Stimulated activated CD4-positive, alpha-beta T cell treated with anti-CD3 and anti-CD28 coated beads, TNF-alpha, amount 100 ng/mL, for 24 hours (primary cell): ENCODE results near the gene LDHB.
"Not testable (repeated sequence)": the region's sequence is repeated elsewhere in the genome, so short reads cannot be mapped to it uniquely, and the experiment has no call there.

Experiments
- DNase-seq, 3 experiments: peaks; one replicate each; pipeline ENCODE4 v3.0.0-alpha.2; 2020; ENCODE audit warnings: low read depth in 3 of 3

The LDHB gene

DNA sequence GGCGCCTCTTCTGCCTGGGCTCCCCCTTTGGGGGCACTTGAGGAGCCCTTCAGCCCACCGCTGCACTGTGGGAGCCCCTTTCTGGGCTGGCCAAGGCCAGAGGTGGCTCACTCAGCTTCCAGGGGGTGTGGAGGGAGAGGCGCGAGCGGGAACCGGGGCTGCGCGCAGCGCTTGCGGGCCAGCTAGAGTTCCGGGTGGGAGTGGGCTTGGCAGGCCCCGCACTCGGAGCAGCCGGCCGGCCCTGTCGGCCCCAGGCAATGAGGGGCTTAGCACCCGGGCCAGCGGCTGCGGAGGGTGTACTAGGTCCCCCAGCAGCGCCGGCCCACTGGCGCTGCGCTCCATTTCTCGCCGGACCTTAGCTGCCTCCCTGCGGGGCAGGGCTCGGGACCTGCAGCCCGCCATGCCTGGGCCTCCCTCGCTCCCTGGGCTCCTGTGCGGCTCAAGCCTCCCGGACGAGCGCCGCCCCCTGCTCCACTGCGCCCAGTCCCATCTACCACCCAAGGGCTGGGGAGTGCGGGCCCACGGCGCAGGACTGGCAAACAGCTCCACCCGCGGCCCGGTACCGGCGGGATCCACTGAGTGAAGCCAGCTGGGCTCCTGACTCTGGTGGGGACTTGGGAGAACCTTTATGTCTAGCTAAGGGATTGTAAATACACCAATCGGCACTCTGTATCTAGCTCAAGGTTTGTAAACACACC, 3.9 kb upstream of the LDHB start:
- not testable (repeated sequence) for DNase-seq

DNA sequence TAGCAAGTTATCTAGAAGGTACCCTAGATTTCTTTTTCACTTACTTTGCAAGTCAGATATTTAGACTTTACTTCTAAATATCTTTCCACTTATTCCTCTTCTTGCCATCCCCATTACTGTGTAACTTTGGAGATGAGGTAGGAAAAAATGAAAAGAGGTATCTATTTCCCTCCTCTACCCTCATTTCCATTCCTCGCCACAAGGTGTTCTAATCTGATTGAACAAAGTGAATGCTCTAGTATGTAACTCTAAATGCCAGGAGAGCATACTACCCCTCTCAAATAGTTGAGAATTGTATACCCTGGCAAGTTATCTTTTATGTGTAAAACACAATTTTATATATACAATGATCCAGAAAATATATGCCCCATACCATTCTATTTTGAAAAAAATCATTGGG, 1.7 kb upstream of the LDHB start:
- no peak for DNase-seq

DNA sequence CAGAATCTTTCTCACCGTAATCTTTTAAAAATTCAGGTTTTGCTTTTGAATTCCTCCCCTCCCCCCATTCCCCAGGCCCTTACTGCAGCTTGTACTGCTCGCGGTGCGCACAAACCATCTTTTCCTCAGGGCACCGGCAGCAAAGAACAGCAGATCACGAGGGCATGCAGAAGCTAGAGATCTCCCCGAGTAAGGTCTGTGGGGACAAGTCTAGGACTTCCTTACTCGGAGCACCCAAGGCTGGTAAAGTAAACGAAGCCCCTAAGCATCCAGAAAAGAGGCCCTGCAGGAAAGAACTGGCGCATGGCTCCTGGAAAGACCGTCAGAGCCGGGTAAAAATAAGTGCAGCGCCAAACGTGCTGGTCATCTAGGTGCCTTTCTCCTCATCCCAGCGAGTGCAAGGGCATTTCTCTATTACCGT, 727 bp downstream of the LDHB start:
- peak; percentile 12 to 33 (median 24) for DNase-seq

DNA sequence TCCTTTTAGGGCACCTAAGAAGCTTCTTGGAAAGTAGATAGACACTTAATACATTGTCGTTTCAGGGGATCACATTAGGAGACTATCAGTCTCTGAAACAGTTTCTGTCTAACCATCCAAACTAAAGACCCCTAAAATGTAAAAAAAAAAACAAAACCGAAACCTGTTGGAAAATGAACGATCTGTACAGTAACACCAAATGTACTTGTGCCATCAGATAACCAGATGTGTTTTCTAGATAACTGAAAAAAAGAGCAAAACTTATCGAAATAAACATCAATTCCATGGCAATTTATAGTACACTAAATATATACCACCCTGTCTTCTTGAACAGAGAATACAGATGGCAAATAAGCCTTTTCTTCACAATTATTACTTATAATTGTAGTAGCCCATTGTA, 2.1 kb downstream of the LDHB start:
- no peak for DNase-seq

DNA sequence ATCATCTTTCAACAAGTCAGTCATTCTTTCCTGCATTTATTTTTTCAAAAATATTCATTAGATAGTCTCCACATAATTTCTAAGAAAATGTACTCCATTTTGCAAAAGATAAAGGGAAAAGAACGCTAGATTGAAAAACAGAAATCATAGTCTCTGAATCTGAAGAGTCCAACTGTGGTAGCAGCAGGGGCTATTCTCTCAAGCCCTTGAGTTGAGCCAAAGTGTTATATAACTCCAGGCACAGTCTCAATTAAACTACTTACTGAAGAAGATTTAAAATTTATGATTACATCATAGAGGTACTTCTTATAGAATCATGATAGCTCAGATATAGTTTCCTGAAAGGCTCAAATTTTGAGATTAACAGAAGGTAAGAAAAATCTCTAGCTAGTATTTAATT, 5.8 kb downstream of the LDHB start:
- no peak for DNase-seq

DNA sequence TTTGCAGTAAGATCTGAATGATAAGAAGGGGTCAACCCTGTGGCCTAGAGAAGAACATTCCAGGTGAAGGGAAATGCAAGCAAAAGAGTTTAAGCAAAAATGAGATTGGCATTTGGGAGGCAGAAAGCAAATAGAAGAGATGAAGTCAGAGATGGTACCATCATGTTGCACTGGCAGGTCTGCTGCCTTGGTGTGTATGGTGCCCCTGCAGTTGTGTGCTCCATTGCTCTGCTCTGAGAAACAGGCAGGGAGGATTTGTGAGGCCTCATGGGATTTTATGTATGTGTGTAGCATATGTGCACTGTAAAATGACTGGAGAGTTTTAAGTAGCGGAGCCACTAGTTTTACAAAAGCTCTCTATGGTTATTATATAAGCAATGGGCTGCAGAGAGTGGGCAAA, 6.6 kb downstream of the LDHB start:
- DNase-seq, result no peak

DNA sequence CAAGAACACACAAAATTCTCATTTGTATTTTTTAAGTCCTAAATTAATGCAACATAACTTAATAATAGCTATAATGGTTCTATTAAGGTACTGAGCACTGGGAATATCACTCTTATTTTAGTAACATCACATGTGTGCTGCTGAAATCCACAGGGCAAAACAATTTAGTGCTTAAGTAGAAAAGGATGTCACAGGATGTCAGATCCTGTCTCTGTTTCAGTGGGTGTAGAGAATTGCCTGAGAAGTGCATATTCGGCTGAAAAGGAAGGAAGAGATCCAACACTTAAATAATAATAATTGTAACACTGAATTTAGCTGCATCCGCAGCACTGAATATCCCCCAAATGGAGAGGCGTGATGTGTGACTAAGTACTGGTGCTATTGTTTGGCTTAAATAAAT, 8.6 kb downstream of the LDHB start:
- no peak for DNase-seq

DNA sequence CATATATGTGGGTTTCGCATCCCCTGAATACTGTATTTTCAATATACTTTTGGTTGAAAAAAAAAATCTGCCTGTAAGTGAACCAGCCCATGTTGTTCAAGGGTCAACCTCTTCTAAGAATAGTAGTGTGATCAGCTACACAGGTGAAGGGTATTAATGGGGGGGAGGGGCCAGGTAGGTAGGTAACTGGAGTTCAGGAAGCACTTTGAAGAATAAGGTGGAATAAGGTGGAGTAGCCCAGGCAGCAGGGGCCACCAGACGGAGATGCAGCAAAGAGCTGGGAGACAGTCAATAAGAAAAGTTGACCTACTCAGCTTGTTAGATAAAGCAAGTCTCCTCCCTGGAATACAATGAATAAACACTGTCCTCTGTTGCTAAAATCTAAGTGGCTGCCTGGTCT, 9.3 kb downstream of the LDHB start:
- DNase-seq, result no peak

DNA sequence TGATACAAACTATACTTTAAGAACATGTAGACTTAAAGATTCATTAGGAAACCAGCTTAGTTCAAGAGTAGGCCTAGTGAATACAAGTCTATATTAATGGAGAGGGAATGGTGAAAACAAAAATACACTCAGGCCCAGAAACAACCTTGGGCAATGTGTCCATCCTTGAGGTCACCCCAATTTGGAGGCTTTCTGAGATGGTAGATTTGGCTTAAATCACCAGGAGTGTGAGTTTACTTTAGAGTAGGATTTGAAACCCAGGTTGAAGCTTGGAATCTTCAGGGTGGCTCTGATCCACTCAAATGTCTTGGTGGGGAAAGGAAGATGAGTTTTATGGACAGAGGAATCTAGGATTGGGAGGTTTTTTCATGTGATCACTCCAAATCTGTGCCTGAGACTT, 10.5 kb downstream of the LDHB start:
- DNase-seq, result no peak

DNA sequence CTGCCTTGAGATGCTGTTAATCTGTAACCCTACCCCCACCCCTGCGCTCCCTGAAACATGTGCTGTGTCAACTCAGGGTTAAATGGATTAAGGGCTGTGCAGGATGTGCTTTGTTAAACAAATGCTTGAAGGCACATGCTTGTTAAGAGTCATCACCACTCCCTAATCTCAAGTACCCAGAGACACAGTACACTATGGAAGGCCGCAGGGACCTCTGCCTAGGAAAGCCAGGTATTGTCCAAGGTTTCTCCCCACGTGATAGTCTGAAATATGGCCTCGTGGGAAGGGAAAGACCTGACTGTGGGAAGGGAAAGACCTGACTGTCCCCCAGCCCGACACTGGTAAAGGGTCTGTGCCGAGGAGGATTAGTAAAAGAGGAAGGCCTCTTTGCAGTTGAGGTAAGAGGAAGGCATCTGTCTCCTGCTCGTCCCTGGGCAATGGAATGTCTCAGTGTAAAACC, 12.6 kb downstream of the LDHB start:
- DNase-seq, result not testable (repeated sequence)

DNA sequence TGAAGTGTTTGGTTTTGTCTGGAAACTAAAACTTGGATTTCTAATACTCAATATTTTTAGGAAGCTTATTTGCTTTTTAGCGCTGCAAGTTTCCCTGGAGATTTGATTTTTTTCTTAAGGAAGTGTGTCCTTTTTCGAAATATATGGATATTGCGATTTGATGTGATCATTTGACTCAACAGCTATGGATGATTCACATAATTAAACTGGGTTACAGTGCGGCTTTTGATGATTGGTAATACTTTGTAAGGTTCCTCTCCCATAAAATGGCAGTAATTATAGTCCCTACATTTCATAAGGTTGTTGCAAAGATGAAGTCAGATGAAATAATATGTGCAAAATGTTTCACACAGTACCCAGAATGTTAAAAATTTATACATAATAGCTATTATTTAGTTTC, 13.1 kb downstream of the LDHB start:
- no peak for DNase-seq

DNA sequence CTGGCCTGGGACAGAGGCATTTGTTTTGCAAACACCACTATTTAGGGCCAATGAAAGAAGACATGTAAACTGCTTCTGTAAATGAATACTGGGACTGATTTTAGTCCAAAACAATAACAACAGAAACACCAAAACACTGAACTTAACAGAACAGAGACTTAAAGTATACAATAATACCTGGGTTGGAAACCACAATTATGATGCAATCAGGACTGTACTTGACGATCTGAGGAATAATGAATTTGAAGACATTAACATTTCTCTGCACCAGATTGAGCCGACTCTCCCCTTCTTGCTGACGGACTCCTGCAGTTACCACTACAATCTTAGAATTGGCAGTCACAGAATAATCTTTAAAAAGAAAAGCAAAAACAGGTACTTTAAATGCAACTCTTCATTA, 13.9 kb downstream of the LDHB start:
- no peak for DNase-seq

DNA sequence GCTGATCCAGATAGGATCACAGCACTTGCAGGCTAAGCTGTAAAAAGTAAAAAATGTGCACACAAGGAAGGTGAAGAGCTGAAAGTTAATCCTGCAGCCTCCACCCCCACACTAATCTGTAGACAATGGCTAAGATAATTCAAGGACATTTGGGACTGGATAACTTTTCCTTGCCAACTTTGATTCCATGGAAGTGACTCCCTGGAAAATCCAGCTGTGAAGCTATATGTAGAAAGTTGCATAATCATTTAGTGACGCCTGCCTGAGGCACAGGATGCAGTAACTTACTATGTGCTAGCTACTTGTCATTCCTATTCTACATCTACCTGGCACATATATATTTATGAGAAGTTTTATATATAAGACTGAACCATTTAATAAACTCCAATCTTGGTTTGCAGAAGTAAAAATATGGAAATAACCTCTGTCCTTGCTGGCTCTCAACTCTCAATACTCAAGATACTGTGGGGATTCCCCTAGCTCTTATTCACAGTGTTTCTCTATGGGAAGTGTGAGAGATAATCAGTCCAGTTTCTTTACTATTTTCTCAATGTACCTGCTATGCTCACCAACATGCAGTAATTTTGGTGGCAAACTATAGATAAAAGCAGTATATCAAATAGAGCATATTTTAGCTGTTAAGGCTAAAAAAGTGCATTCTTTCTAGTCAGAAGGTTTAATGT, 14.8 kb downstream of the LDHB start:
- DNase-seq, result no peak

DNA sequence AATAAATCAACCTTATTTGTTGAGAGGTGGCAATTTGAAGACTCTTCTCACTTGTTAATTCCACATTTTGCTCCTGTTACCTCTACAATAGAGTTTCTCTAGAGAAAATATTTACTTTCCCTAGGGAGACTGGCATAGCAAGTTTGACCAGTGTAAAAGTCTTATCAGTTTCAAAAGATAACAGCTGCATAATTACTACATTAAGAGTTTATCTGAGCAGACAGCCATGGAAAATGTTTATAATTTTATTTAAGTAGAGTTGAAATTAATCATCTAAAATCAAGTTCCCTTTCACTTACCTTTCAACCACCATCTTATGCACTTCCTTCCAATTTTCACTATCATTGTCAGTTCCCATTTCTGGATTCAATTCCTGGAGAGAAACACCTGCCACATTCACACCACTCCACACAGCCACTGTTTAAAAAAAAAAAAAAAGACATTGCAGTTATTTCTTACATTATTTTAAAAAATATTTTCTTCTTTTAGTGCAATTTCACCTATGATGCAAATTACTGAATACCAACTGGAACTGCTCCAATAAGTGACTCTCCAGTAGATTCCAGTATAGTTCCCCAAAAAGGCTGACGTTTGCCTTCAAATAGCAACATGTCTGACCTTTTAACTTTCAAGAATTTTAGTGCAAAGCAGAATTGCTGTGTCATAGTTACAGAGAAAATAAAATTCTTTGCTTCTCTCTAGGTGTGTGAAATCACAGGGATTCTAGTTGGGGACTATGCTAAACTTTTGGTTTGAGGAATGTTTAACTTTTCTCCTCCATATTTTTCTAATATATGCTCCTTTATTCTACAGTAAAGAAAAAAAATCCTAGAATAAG, 19.4 kb downstream of the LDHB start:
- DNase-seq, result no peak

DNA sequence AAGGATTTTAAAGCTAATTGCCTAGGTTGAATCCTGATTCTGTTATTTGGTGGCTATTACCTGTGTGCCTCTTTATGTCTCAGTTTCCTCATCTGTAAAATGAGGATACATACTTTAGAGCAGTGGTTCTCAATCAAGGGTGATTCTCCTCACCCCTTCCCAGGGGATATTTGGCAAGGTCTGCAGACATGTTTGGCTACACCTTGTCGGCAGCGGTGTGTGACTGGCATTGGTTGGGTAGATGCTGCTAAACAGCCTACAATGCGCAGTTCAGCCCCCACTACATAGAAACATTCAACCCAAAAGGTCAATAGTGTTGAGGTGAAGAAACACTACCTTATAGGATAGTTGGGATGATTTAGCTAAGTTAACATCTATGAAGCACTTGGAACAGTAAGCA, 23.4 kb downstream of the LDHB start:
- no peak for DNase-seq

DNA sequence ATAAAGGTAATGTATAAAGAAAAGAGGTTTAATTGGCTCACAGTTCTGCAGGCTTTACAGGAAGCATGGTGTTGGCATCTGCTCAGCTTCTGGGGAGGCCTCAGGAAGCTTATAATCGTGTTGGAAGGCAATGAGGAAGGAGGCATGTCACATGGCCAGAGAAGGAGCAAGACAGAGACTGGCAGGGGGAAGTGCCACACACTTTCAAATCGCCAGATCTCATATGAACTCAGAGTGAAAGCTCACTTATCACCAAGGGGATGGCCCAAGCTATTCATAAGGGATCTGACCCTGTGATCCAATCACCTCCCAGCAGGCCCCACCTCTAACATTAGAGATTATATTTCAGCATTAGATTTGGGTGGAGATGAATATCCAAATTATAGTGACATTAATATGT, 26.3 kb downstream of the LDHB start:
- no peak for DNase-seq

DNA sequence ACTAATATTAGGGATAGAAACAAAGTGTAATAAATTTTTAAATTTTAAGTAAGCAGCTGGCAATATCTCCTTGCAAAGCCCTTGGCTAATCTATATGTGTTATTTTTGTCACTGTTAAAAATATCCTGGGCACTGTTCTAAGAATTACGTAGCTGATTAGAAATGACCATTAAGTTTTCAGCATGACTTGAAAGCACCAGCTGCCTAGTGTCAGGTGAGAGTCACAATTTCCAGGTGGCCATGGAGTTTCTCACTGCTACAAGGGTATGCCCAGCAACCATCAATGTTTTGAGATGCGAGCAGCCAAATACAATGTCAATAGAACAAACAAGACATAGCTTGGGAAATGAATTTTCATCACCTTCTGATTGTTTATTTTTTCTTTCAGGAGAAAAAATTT, 29.7 kb downstream of the LDHB start:
- no peak for DNase-seq

DNA sequence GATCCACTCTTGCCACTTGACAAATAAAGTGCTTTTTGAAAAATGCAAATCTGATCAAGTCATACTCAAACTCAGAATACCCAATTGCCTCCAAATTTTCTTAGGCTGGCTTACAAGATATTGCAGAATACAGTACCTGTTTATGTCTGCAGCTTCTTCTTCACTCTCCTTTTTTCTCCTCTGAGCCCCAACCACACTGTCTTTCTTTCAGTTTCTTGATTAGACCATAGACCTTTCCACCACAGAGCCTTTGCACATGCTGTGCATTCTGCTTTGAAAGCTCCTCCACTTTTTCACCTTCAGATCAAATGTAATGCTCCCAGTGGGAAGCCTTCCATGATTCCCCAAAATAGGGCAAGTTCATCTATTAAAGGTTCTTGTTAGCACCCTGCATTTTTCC, 39.1 kb downstream of the LDHB start:
- no peak for DNase-seq

DNA sequence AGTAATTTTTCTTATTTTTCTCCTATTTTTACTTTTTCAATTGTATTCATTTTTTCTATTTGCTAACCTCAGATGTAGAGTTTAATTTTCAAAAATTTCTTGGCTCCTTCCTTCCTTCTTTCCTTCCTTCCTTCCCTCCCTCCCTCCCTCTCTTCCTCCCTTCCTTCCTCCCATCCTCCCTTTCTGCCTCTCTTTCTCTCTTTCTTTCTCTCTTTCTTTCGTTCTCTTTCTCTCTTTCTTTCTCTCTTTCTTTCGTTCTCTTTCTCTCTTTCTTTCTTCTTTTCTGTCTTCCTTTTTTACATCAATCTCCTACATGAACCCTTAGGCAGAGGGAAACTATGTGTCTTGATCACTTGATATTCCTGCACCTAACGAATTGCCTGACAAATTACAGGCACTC, 40.6 kb downstream of the LDHB start:
- no peak for DNase-seq

DNA sequence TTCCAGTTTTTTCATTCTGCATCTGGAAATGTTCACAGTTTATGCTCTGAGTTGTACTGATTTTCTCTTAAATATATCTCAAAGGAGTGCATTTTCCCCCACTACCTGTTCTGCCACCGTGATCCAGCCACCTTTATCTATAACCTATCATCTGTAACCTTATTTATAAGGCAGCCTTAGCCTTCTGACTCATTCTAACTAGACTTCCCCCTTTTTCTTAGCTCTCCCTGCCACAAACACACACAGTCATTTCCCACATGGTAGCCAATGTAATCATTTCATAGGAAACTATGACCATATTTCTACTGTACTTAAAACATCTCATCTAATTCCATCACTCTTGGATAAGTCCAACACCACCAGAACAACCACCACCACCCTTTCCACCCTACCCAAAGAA, 42.2 kb downstream of the LDHB start:
- peak in 1 of 3 experiments; percentile 6 for DNase-seq

DNA sequence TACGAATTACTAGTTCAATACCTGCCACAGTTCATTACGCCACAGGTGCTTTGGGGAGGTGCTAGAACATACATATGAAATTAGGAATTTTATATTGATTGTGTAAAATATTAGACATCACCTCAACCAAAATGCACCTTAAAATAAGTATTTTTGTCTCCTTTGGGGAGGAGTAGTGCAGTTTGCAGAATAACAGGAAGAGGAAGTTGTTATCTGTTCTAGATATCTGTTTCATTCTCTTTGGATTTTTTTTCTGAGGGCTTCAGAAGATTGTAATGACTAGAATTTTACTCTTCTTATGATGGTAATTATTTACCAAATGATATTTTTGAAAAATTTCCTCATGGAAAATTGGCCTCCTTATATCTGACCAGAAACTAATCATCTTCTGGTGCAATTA, 43.1 kb downstream of the LDHB start:
- no peak for DNase-seq

DNA sequence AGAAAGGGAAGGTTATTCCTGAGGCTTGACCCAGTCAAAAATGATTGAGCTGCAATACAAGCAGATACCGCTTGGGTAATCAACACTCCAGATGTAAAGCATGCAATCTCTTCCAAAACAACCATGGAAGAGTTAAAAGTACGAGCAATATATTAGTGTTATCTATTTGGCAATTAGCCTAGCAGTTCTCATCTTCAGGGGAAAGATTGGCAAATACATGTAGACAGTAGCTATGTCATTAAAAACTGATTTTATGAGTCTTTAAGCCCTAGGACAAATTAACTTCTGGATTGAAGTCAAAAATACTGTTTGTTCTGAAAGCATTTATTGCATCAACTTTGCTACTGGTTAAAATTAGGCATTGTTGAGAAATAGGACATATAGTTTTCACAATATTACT, 43.7 kb downstream of the LDHB start:
- DNase-seq, result no peak

DNA sequence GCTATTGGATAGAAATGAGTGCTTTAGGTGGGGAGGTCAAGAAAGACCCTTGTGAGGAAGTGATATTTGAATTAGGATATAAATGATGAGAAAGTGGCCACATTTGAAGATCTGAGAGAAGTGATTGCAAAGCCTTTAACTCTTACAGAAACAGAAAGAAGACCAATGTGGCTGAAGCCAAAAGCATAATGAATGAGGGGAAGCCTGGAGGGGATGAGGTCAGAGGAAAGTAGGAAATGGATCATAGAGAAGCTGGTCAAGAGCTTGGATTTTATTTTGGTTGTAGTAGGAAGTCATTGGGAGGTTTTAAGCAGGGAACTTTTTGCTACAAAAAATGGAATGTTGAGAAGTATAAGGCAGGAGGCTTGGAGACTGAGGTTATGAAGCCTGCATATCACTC, 49.4 kb downstream of the LDHB start:
- DNase-seq, result no peak
